HL-60/S4 (cell line): Measurements from ENCODE around the gene GGT6.
"Not testable (repeated sequence)": the region's sequence is repeated elsewhere in the genome, so short reads cannot be mapped to it uniquely, and the experiment has no call there.

Experiments used
- in situ Hi-C: fragments of 300-500 bp; cut with MboI; formaldehyde crosslinking; loops from 2 replicates; pipeline ENCODE4 v1.14.3; 2022; ENCODE audit warnings: low sequenced_read_pairs

Gene GGT6

GRCh38 chr17:4592240-4593005 lies 32.0 kb upstream of the GGT6 start:
- in situ Hi-C loops = no loop called here

GRCh38 chr17:4591529-4591928 lies 31.2 kb upstream of the GGT6 start:
- in situ Hi-C loops = no loop called here

- in situ Hi-C loops = no loop called here
Measured at GRCh38 chr17:4590981-4591453, 30.6 kb upstream of the GGT6 start.

- in situ Hi-C loops = not testable (repeated sequence)
Measured at GRCh38 chr17:4590042-4590441, 29.7 kb upstream of the GGT6 start.

GRCh38 chr17:4588898-4589625 lies 28.7 kb upstream of the GGT6 start:
- in situ Hi-C loops = no loop called here

- in situ Hi-C loops = no loop called here
Measured at GRCh38 chr17:4588391-4588790, 28.0 kb upstream of the GGT6 start.

- in situ Hi-C loops = no loop called here
Measured at GRCh38 chr17:4587803-4588202, 27.4 kb upstream of the GGT6 start.

GRCh38 chr17:4587195-4587594 lies 26.8 kb upstream of the GGT6 start:
- in situ Hi-C loops = no loop called here

- in situ Hi-C loops = no loop called here
Measured at GRCh38 chr17:4586043-4586442, 25.7 kb upstream of the GGT6 start.

GRCh38 chr17:4585638-4585994 lies 25.2 kb upstream of the GGT6 start:
- in situ Hi-C loops = no loop called here

- in situ Hi-C loops = no loop called here
Measured at GRCh38 chr17:4584917-4585637, 24.7 kb upstream of the GGT6 start.

- in situ Hi-C loops = no loop called here
Measured at GRCh38 chr17:4584101-4584916, 23.9 kb upstream of the GGT6 start, which contains the start of gene SMTNL2. Gene SMTNL2, plus strand, starts transcription at chr17:4584529. Its CDS starts 77 bp downstream, at chr17:4584606.

- in situ Hi-C loops = no loop called here
Measured at GRCh38 chr17:4583782-4584100, 23.4 kb upstream of the GGT6 start.

GRCh38 chr17:4583206-4583605 lies 22.8 kb upstream of the GGT6 start:
- in situ Hi-C loops = no loop called here

- in situ Hi-C loops = no loop called here
Measured at GRCh38 chr17:4582691-4583090, 22.3 kb upstream of the GGT6 start.

GRCh38 chr17:4582101-4582501 lies 21.7 kb upstream of the GGT6 start:
- in situ Hi-C loops = no loop called here

GRCh38 chr17:4580291-4580690 lies 19.9 kb upstream of the GGT6 start:
- in situ Hi-C loops = no loop called here

- in situ Hi-C loops = no loop called here
Measured at GRCh38 chr17:4579678-4580077, 19.3 kb upstream of the GGT6 start.

- in situ Hi-C loops = not testable (repeated sequence)
Measured at GRCh38 chr17:4578349-4578748, 18.0 kb upstream of the GGT6 start.

- in situ Hi-C loops = no loop called here
Measured at GRCh38 chr17:4577386-4577993, 17.1 kb upstream of the GGT6 start.
